Smooth muscle cell (in vitro differentiated cells): ENCODE data around the gene DDX47. TPM values are rescaled to one million over a fixed set of nuclear protein-coding genes. Genes with fewer than 3 reads are reported as not detected.

Experiments used
- DNase-seq: peaks from one replicate; lab custom pipeline; 2025; ENCODE audit not compliant: unreplicated experiment; lab: John Stamatoyannopoulos, UW
- H2AFZ ChIP-seq: fragments of 200-600 bp; sonication (generic); 2 replicates; pipeline ENCODE4 v1.6.0; 2016; ENCODE audit warnings: antibody characterized with exemption, low read depth, mild to moderate bottlenecking
- H3F3A ChIP-seq: fragments of 200-600 bp; sonication (generic); 2 replicates; pipeline ENCODE4 v1.6.0; 2017; ENCODE audit warnings: antibody characterized with exemption, low read depth
- H3K27ac ChIP-seq: fragments of 200-600 bp; sonication (generic); 2 replicates; pipeline ENCODE4 v1.5.1; 2016; ENCODE audit warnings: low read depth, mild to moderate bottlenecking
- H3K27me3 ChIP-seq: fragments of 200-600 bp; sonication (generic); 2 replicates; pipeline ENCODE4 v1.6.1; 2016; ENCODE audit warnings: low read depth, mild to moderate bottlenecking
- H3K36me3 ChIP-seq: fragments of 200-600 bp; sonication (generic); 2 replicates; pipeline ENCODE4 v1.5.1; 2016; ENCODE audit warnings: low read depth
- H3K4me1 ChIP-seq: fragments of 200-600 bp; sonication (generic); 2 replicates; pipeline ENCODE4 v1.5.1; 2016; ENCODE audit warnings: low read depth
- H3K4me2 ChIP-seq: fragments of 200-600 bp; sonication (generic); 2 replicates; pipeline ENCODE4 v1.6.0; 2016; ENCODE audit warnings: mild to moderate bottlenecking
- H3K4me3 ChIP-seq: fragments of 200-600 bp; sonication (generic); 2 replicates; pipeline ENCODE4 v1.5.1; 2016; ENCODE audit warnings: mild to moderate bottlenecking
- H3K79me2 ChIP-seq: fragments of 200-600 bp; sonication (generic); 2 replicates; pipeline ENCODE4 v1.6.0; 2016; ENCODE audit warnings: low read depth, mild to moderate bottlenecking
- H3K9ac ChIP-seq: fragments of 200-600 bp; sonication (generic); 2 replicates; pipeline ENCODE4 v1.6.0; 2016; ENCODE audit warnings: low read depth
- H3K9me3 ChIP-seq: fragments of 200-600 bp; sonication (generic); replicated peaks from 2 replicates; pipeline ENCODE4 v1.5.1; 2016; ENCODE audit warnings: low read depth
- H4K20me1 ChIP-seq: fragments of 200-600 bp; sonication (generic); 2 replicates; pipeline ENCODE4 v1.6.0; 2016; ENCODE audit warnings: low read depth
- CTCF ChIP-seq: fragments of 200-600 bp; sonication (generic); IDR thresholded peaks from 2 replicates; pipeline ENCODE4 v1.5.1; 2017; ENCODE audit warnings: borderline replicate concordance, mild to moderate bottlenecking, antibody characterized with exemption; ENCODE audit not compliant: insufficient read depth, poor library complexity, severe bottlenecking
- WGBS: methylation state at CpG from one replicate; pipeline ENCODE4 v1.1.7; 2016; ENCODE audit warnings: low lambda C conversion rate; 5-methylcytosine and 5-hydroxymethylcytosine counted together
- polyA plus RNA-seq: library from polyadenylated mRNA; unstranded; fragments of >200 nt; fragmentation: Nextera tagmentation; extraction: Ambion mirVana; gene quantifications from 2 replicates; pipeline ENCODE4 v1.2.1, GENCODE V29; 2016
- total RNA-seq: library from RNA; depleted of rRNA; stranded (reverse); fragments of >200 nt; gene quantifications from 2 replicates; pipeline ENCODE4 v1.2.3, GENCODE V29; 2014

The DDX47 gene
- total and polyA plus RNA-seq, 2 experiments from 2014 or later: 61.8 to 95.6 TPM

- Histone ChIP-seq H3K79me2 (no peaks in the 10 kb centered on the region), H2AFZ (peak overlapping the region; percentile 95), H3K36me3 (no peaks in the 10 kb centered on the region), H4K20me1 (no peaks in the 10 kb centered on the region), H3K9ac (peak overlapping the region; percentile 29), H3K4me1 (peaks cover 15% of the 10 kb centered on the region), H3K9me3 (no peaks in the 10 kb centered on the region), H3K27me3 (no peaks in the 10 kb centered on the region), H3K27ac (peak overlapping the region; percentile 19), H3F3A (peaks cover 9% of the 10 kb centered on the region), H3K4me2 (peak overlapping the region; percentile 87), H3K4me3 (peak overlapping the region; percentile 55)
- DNase-seq: no peak
- WGBS: 47% methylated on average over 4 of the region's 4 CpGs
- no peak for TF ChIP-seq CTCF
Observed at GRCh38 chr12:12786351-12786705, 26.8 kb upstream of the DDX47 start.

- Histone ChIP-seq H3K36me3 (no peaks in the 10 kb centered on the region), H2AFZ (peak overlapping the region; percentile 95), H3K79me2 (no peaks in the 10 kb centered on the region), H3K9me3 (no peaks in the 10 kb centered on the region), H3K4me1 (peaks cover 21% of the 10 kb centered on the region), H4K20me1 (no peaks in the 10 kb centered on the region), H3F3A (peaks cover 13% of the 10 kb centered on the region), H3K27ac (peak overlapping the region; percentile 19), H3K27me3 (no peaks in the 10 kb centered on the region), H3K4me2 (peak overlapping the region; percentile 87), H3K9ac (peak overlapping the region; percentile 29), H3K4me3 (peak overlapping the region; percentile 55)
- no peak for TF ChIP-seq CTCF
- no peak for DNase-seq
- WGBS: 39% methylated on average over 68 of the region's 80 CpGs
Observed at GRCh38 chr12:12786706-12787601, 26.2 kb upstream of the DDX47 start.

GRCh38 chr12:12788131-12788530 is 25.0 kb upstream of the DDX47 start:
- Histone ChIP-seq H2AFZ (peak overlapping the region; percentile 71), H3K36me3 (no peaks in the 10 kb centered on the region), H3K4me1 (peaks cover 23% of the 10 kb centered on the region), H3K27me3 (no peaks in the 10 kb centered on the region), H3K4me3 (no peak overlapping the region), H3K9ac (no peak overlapping the region), H3F3A (peaks cover 14% of the 10 kb centered on the region), H3K79me2 (no peaks in the 10 kb centered on the region), H3K9me3 (no peaks in the 10 kb centered on the region), H4K20me1 (no peaks in the 10 kb centered on the region), H3K27ac (no peak overlapping the region), H3K4me2 (no peak overlapping the region)
- 94% methylated on average over 6 of the region's 6 CpGs for WGBS
- DNase-seq: no peak
- no peak for TF ChIP-seq CTCF
